Trophoblast cell (in vitro differentiated cells and primary cell): ENCODE results near the gene DCTN2.

Experiments
- DNase-seq, 2 donors: peaks; one replicate each; pipeline ENCODE4 v3.0.0-alpha.2; 2016
- H2AFZ ChIP-seq: 2 replicates; pipeline ENCODE4 v1.6.1; 2013; ENCODE audit warnings: low read length, moderate library complexity, mild to moderate bottlenecking; ENCODE audit not compliant: insufficient read depth, poor library complexity
- H2AK5ac ChIP-seq: 2 replicates; pipeline ENCODE4 v1.6.1; 2013; ENCODE audit warnings: mild to moderate bottlenecking, low read length
- H2BK120ac ChIP-seq: 2 replicates; pipeline ENCODE4 v1.6.1; 2013; ENCODE audit warnings: low read length, mild to moderate bottlenecking, moderate library complexity; ENCODE audit not compliant: insufficient read depth, poor library complexity
- H2BK12ac ChIP-seq: 2 replicates; pipeline ENCODE4 v1.6.1; 2013; ENCODE audit warnings: mild to moderate bottlenecking, low read length, moderate library complexity
- H2BK5ac ChIP-seq: 2 replicates; pipeline ENCODE4 v1.6.1; 2013; ENCODE audit warnings: low read length, low read depth, moderate library complexity, mild to moderate bottlenecking; ENCODE audit not compliant: poor library complexity
- H3K14ac ChIP-seq: 2 replicates; pipeline ENCODE4 v1.6.1; 2013; ENCODE audit warnings: mild to moderate bottlenecking, low read length
- H3K18ac ChIP-seq: 2 replicates; pipeline ENCODE4 v1.6.1; 2013; ENCODE audit warnings: mild to moderate bottlenecking, low read length
- H3K23ac ChIP-seq: 2 replicates; pipeline ENCODE4 v1.6.1; 2013; ENCODE audit warnings: low read length
- H3K27ac ChIP-seq: 2 replicates; pipeline ENCODE4 v1.5.1; 2013; ENCODE audit warnings: low read depth, mild to moderate bottlenecking, inconsistent platforms, low read length, moderate library complexity
- H3K27me3 ChIP-seq: 2 replicates; pipeline ENCODE4 v1.6.1; 2013; ENCODE audit warnings: inconsistent platforms, mild to moderate bottlenecking, low read length, moderate library complexity; ENCODE audit not compliant: insufficient read depth
- H3K36me3 ChIP-seq, 2 experiments: 1 replicate in 1 of 2; 2 replicates in 1 of 2; pipeline ENCODE4 v1.6.1; 2013; ENCODE audit warnings: low read length in 2 of 2, mild to moderate bottlenecking in 2 of 2, moderate library complexity in 1 of 2; ENCODE audit not compliant: insufficient read depth in 2 of 2, control insufficient read depth in 1 of 2
- H3K4ac ChIP-seq: 2 replicates; pipeline ENCODE4 v1.6.1; 2013; ENCODE audit warnings: low read depth, mild to moderate bottlenecking, low read length, moderate library complexity
- H3K4me1 ChIP-seq, 2 experiments: 1 replicate in 1 of 2; 2 replicates in 1 of 2; pipeline ENCODE4 v1.6.1; 2013; ENCODE audit warnings: low read length in 2 of 2, mild to moderate bottlenecking in 2 of 2, moderate library complexity in 1 of 2; ENCODE audit not compliant: insufficient read depth in 2 of 2, control insufficient read depth in 1 of 2
- H3K4me2 ChIP-seq: 2 replicates; pipeline ENCODE4 v1.6.1; 2013; ENCODE audit warnings: inconsistent platforms, mild to moderate bottlenecking, low read length, moderate library complexity
- H3K4me3 ChIP-seq: 2 replicates; pipeline ENCODE4 v1.5.1; 2013; ENCODE audit warnings: mild to moderate bottlenecking, low read depth, low read length, inconsistent platforms
- H3K79me1 ChIP-seq: one replicate; pipeline ENCODE4 v1.6.1; 2013; ENCODE audit warnings: low read length
- H3K79me2 ChIP-seq: 2 replicates; pipeline ENCODE4 v1.6.1; 2013; ENCODE audit warnings: low read length, mild to moderate bottlenecking; ENCODE audit not compliant: control insufficient read depth, insufficient read depth, poor library complexity
- H3K9ac ChIP-seq: 2 replicates; pipeline ENCODE4 v1.6.1; 2013; ENCODE audit warnings: mild to moderate bottlenecking, low read length
- H3K9me3 ChIP-seq: 2 replicates; pipeline ENCODE4 v1.6.1; 2013; ENCODE audit warnings: low read depth, mild to moderate bottlenecking, control low read depth, inconsistent platforms, low read length; ENCODE audit not compliant: insufficient read depth
- H4K12ac ChIP-seq: 2 replicates; pipeline ENCODE4 v1.6.1; 2013; ENCODE audit warnings: low read depth, mild to moderate bottlenecking, low read length, moderate library complexity
- H4K8ac ChIP-seq: 2 replicates; pipeline ENCODE4 v1.6.1; 2013; ENCODE audit warnings: low read depth, mild to moderate bottlenecking, low read length, moderate library complexity
- H4K91ac ChIP-seq: one replicate; pipeline ENCODE4 v1.6.1; 2013; ENCODE audit warnings: low read depth, mild to moderate bottlenecking, low read length, moderate library complexity
- WGBS: extraction: QIAGEN DNeasy Blood & Tissue Kit; methylation state at CpG from one replicate; pipeline ENCODE4 v1.1.7; 2013; ENCODE audit warnings: missing lambda C conversion rate; ENCODE audit not compliant: insufficient read length, insufficient coverage; ENCODE audit errors: extremely low coverage; 5-methylcytosine and 5-hydroxymethylcytosine counted together

The DCTN2 gene

DNA sequence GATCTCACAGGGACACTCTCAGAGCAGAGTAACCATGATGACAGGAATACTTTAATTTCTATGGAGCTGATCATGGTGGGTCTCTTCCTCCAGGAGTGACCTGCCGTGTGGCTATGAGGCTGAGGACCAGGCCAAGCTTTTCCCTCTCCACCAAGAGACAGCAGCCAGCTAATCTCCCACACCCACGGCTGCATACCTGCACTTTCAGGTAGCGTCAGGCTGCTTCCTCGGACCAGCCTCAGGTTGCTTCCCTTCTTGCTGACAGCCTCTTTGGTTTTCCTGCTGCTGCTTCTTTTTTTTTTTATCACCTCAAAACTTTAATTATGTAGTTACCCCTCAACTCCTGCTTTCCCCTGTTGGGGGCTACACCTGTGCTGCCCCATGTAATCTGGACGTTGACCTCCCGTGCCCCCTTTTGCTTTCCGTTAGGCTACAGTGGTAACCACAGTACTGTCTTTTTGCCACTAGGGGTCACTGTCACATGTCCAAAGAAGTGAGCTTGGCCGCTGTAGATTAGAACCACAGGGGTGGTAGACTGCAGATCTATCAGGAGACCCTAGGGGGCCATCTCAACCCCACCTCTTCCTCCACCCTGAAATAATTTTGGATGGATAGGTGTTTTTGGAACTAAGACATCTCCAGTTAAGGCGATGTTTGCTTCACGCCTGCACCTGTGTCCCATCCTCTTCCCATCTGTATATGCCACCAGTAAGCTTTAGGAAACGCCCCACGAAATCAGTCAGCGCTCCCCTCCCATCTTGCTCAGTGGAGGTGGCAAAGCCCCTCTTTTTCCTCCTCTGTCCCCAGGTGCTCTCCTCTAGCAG is 36.2 kb upstream of the DCTN2 start:
- Histone ChIP-seq H2BK120ac (no peak overlapping the region), H3K27me3 (no peaks in the 10 kb centered on the region), H3K36me3 (no peaks in the 10 kb centered on the region), H3K4me3 (no peak overlapping the region), H3K9me3 (no peaks in the 10 kb centered on the region), H4K8ac (no peak overlapping the region), H3K14ac (no peak overlapping the region), H3K4me1 (no peaks in the 10 kb centered on the region), H2AFZ (no peak overlapping the region), H3K79me1 (no peaks in the 10 kb centered on the region), H2BK12ac (no peak overlapping the region), H4K91ac (no peak overlapping the region), H2AK5ac (no peak overlapping the region), H3K23ac (no peak overlapping the region), H3K79me2 (no peaks in the 10 kb centered on the region), H3K18ac (no peak overlapping the region), H3K4ac (no peak overlapping the region), H3K9ac (no peak overlapping the region), H3K4me2 (no peak overlapping the region), H4K12ac (no peak overlapping the region), H3K27ac (no peak overlapping the region), H2BK5ac (no peak overlapping the region)
- peak; percentile 38 to 86 for DNase-seq
- WGBS, result no CpG with 5 or more reads among the region's 13 CpGs

DNA sequence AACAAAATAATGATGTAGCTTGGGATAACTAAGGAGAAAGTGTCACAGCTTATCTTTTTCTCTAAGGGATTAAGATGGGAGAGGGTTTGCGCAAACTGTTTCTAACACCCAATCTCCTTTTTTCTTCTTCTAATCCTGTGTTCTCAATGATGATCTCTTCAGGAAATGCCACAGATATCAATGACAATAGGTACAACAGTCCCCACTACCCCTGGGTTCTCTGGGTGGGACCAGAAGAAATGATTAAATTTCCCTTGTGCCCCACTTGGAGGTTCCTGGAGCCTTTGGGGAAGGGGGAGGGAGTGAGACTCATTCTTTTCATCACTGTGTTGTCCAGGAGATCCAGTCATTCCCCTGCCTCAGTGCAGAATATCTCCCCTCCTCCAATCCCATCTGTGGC is 35.4 kb upstream of the DCTN2 start:
- H2BK5ac ChIP-seq, result no peak overlapping the region
- no peak overlapping the region for H3K23ac ChIP-seq
- no peaks in the 10 kb centered on the region for H3K36me3 ChIP-seq
- no peak overlapping the region for H2AK5ac ChIP-seq
- H4K8ac ChIP-seq, result no peak overlapping the region
- no peak overlapping the region for H4K91ac ChIP-seq
- no peaks in the 10 kb centered on the region for H3K79me1 ChIP-seq
- no peak overlapping the region for H2AFZ ChIP-seq
- no peak overlapping the region for H3K27ac ChIP-seq
- no peaks in the 10 kb centered on the region for H3K4me1 ChIP-seq
- no peaks in the 10 kb centered on the region for H3K27me3 ChIP-seq
- H3K79me2 ChIP-seq, result no peaks in the 10 kb centered on the region
- H3K4ac ChIP-seq, result no peak overlapping the region
- no peak overlapping the region for H4K12ac ChIP-seq
- WGBS, result no CpG with 5 or more reads among the region's 1 CpG
- no peak overlapping the region for H3K4me2 ChIP-seq
- H3K9ac ChIP-seq, result no peak overlapping the region
- no peak overlapping the region for H3K18ac ChIP-seq
- no peaks in the 10 kb centered on the region for H3K9me3 ChIP-seq
- no peak for DNase-seq
- H3K4me3 ChIP-seq, result no peak overlapping the region
- no peak overlapping the region for H2BK120ac ChIP-seq
- H3K14ac ChIP-seq, result no peak overlapping the region
- H2BK12ac ChIP-seq, result no peak overlapping the region

DNA sequence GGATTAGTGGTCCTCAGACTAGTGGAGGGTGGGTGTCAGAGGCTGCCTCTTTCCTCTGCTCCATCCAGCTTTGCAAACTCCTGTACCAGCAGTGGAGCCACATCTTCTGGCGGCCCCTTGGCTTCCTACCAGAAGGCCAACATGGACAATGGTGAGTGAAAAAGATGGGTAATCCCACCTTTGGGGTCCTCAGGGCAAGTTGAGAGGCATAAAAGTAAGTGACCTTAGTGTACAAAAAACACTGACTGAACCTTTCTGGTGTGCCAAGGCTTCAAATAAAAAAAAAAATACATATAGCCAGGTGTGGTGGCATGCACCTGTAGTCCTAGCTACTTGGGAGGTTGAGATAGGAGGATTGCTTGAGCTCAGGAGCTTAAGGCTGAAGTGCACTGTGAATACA is 34.8 kb upstream of the DCTN2 start:
- H2BK5ac ChIP-seq, result no peak overlapping the region
- H3K79me1 ChIP-seq, result no peaks in the 10 kb centered on the region
- no peak overlapping the region for H3K9ac ChIP-seq
- H4K12ac ChIP-seq, result no peak overlapping the region
- no peak overlapping the region for H2AFZ ChIP-seq
- no peak overlapping the region for H3K27ac ChIP-seq
- H3K4me2 ChIP-seq, result no peak overlapping the region
- H2AK5ac ChIP-seq, result no peak overlapping the region
- no peak overlapping the region for H3K4ac ChIP-seq
- no peak overlapping the region for H2BK12ac ChIP-seq
- no peak overlapping the region for H3K4me3 ChIP-seq
- no peak overlapping the region for H2BK120ac ChIP-seq
- H3K9me3 ChIP-seq, result no peaks in the 10 kb centered on the region
- no CpG with 5 or more reads among the region's 1 CpG for WGBS
- H3K36me3 ChIP-seq, result no peaks in the 10 kb centered on the region
- no peaks in the 10 kb centered on the region for H3K27me3 ChIP-seq
- H3K14ac ChIP-seq, result no peak overlapping the region
- no peak overlapping the region for H4K8ac ChIP-seq
- H4K91ac ChIP-seq, result no peak overlapping the region
- no peaks in the 10 kb centered on the region for H3K4me1 ChIP-seq
- DNase-seq, result no peak
- no peak overlapping the region for H3K23ac ChIP-seq
- H3K79me2 ChIP-seq, result no peaks in the 10 kb centered on the region
- no peak overlapping the region for H3K18ac ChIP-seq

DNA sequence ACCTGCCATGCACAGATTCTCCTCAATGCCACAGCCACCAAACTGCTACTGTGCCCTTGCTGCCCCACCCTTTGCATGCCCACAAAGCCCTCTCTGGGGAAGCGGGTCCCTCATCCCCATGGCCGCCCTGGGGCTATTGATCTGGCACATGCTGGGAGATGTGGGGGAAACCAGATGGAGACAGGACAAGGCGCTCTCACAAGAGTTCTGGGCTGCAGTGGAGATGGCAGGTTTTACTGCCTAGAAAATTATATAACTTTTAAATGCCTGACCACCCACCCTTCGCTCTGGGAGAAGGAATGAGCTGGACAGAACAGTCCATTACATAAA is 33.4 kb upstream of the DCTN2 start:
- no peak overlapping the region for H3K27ac ChIP-seq
- H4K8ac ChIP-seq, result no peak overlapping the region
- H3K4ac ChIP-seq, result no peak overlapping the region
- H3K27me3 ChIP-seq, result no peaks in the 10 kb centered on the region
- H3K4me3 ChIP-seq, result no peak overlapping the region
- H3K79me1 ChIP-seq, result no peaks in the 10 kb centered on the region
- H4K12ac ChIP-seq, result no peak overlapping the region
- no peak overlapping the region for H2AK5ac ChIP-seq
- H3K36me3 ChIP-seq, result no peaks in the 10 kb centered on the region
- no peak overlapping the region for H2AFZ ChIP-seq
- DNase-seq, result no peak
- H3K23ac ChIP-seq, result no peak overlapping the region
- H3K79me2 ChIP-seq, result no peaks in the 10 kb centered on the region
- no peaks in the 10 kb centered on the region for H3K9me3 ChIP-seq
- H3K9ac ChIP-seq, result no peak overlapping the region
- H3K4me1 ChIP-seq, result no peaks in the 10 kb centered on the region
- no peak overlapping the region for H3K14ac ChIP-seq
- no peak overlapping the region for H3K18ac ChIP-seq
- H2BK120ac ChIP-seq, result no peak overlapping the region
- H4K91ac ChIP-seq, result no peak overlapping the region
- H2BK5ac ChIP-seq, result no peak overlapping the region
- no CpG with 5 or more reads among the region's 4 CpGs for WGBS
- H2BK12ac ChIP-seq, result no peak overlapping the region
- no peak overlapping the region for H3K4me2 ChIP-seq
